HG03354 (cell line): ENCODE data around the gene TRPC6.
"Not testable (repeated sequence)": the region's sequence is repeated elsewhere in the genome, so short reads cannot be mapped to it uniquely, and the experiment has no call there.

ENCODE experiments used
- ATAC-seq: cut with Tn5 transposase; IDR thresholded peaks from one replicate; pipeline ENCODE4 v1.9.1; 2021; ENCODE audit warnings: mild to moderate bottlenecking; ENCODE audit not compliant: unreplicated experiment, poor library complexity, severe bottlenecking

The TRPC6 gene

GRCh38 chr11:101523634-101524260, 60.1 kb downstream of the TRPC6 start:
- no peak for ATAC-seq

- no peak for ATAC-seq
These were observed 60.6 kb downstream of the TRPC6 start for GRCh38 chr11:101523193-101523592.

- no peak for ATAC-seq
These were observed 62.0 kb downstream of the TRPC6 start for GRCh38 chr11:101521821-101522220.

- no peak for ATAC-seq
These were observed 67.3 kb downstream of the TRPC6 start for GRCh38 chr11:101516546-101516945.

- no peak for ATAC-seq
These were observed 72.7 kb downstream of the TRPC6 start for GRCh38 chr11:101511065-101511464.

DNA sequence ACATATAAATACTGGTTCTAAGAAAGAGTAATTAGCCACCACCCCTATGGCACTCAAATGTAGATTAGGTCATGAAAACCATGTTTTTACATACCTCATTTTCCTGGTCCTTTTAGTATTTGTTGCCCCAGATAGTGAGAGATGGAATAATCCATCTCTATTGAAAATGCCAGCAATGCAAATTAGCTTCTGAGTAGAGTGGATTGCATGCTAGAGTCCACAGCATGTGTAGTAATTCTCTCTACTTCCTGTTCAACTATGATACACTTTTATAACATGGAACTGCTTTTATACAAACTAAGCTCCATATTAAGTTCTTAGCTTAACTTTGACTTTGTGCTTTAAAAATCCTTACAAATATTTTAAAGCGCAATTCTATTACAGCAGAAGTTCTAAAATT, 73.2 kb downstream of the TRPC6 start:
- ATAC-seq: no peak

- ATAC-seq: no peak
These were observed 73.9 kb downstream of the TRPC6 start for GRCh38 chr11:101509922-101510321.

DNA sequence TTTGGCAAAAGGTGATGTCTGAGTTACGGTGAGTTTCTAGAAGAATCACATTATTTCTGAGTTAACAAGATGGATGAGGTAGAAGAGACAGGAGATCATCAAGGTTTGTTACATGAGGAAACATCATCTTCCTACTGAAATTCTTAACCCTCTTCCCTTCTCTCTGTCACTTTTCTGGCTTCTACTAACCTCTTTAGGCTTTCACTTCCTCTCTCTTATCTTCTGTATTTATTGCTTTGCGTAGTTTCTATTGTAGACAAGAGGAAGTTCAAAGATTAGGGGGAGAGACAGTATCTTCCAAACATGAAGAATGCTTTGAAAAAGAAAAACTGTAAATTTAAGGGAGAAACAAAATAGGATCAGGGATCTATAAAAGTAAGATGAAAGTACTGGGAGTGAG, 75.4 kb downstream of the TRPC6 start:
- no peak for ATAC-seq

DNA sequence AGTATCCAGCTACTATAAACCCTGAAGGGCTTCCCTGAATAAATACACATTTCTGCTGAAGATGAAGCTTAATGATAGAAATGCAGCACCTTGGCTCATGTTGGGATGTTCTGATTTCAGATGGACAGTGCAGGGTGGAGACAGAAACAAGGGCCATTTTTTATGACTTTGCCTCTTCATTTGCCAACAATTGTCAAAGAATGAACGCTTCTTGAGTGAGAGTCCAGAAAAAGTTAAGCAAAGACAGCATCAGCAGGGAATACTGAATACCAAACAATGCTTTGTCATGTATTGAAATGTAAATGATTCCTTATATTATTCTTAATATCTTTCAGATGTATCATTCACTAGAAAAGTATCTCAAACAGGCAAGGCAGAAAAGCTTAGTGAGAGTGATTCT, 84.9 kb downstream of the TRPC6 start:
- no peak for ATAC-seq

DNA sequence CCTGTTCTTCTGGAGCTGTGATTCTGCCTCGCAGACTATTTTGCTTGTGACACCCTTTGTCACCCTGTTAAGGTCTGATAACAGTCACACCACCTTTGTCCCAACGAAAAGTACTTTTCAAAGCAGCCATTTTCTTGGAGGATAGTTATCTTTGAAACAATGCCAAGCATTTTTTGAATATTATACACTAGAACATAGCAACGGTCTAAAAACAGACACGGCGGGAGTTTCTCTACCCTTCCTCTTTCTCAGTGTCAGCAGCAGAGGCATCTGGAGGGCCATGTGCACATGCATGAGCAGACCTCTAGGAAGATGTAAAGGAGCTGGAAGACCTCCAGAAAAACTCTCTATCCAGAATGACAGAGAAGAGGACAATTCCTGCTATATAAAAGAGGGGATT, 86.5 kb downstream of the TRPC6 start:
- ATAC-seq: no peak

DNA sequence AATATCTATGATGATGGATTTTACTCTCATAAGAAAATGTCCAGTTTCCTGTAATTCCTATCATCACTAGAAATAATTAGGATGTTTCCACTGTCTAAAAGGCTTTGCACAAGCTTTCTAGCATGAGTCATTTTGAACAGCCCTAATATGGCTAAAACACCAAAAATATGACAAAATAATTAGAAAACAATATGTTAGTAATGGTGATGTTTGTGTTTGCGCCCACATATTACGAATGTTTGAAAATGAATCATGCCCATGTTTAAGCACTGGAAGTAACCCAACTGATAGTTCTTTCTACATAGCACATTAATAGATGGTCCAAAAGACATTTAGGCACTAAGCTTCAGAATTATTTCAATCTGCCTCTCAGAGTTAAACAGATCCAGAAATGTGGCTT, 96.0 kb downstream of the TRPC6 start:
- no peak for ATAC-seq

- ATAC-seq: no peak
These were observed 101.2 kb downstream of the TRPC6 start for GRCh38 chr11:101482556-101483124.

GRCh38 chr11:101478587-101479369, 105.0 kb downstream of the TRPC6 start:
- no peak for ATAC-seq

GRCh38 chr11:101477926-101478325, 105.9 kb downstream of the TRPC6 start:
- ATAC-seq: no peak

GRCh38 chr11:101476191-101476590, 107.6 kb downstream of the TRPC6 start:
- no peak for ATAC-seq

GRCh38 chr11:101475699-101476098, 108.1 kb downstream of the TRPC6 start:
- ATAC-seq: no peak

DNA sequence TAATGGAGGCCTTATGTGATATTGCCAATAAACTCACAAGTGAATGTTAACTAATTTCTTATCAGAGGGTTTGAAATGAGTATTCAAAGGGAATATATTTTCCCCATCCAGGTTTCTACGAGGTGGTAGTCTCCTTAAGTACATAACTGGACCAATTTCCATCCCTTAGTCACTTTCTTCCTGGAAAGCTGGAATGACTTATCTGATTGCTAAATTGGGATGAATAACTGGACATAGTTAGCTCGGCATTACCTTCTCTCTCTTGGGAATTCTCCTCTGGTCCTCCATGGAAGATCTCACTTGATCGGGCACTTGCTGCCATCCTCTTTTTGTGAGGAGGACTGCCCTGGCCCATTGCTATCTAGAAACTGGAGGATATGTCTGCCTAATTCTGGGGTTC, 109.1 kb downstream of the TRPC6 start:
- no peak for ATAC-seq

DNA sequence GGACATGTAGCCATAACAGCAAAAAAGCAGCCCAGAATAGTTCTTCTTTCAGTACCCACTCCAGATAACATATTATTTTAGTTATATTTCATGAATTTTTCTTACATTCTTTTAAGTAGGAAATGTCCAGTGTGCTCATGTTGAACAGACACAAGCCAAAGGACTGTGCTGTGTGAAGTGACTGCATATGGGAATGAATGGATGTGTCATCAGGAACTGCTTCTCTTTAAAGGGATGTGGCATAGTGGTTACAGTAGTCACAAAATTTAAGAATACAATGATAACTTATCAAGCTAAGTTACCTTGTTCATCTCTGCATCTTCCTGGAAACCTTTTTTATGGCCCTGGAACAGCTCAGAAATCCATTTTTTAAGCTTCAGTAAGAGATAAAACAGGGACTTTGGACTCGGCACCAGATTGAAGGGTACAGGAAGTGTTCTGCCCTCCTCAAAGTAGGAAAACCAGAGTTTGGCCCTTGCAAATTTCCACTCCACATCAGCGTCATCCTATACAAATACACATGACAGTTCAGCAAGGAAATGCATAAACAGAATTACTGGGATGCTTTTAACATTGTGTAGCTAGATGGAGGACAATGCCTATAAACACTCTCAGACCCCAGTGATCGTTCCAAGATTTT, 112.8 kb downstream of the TRPC6 start:
- no peak for ATAC-seq

DNA sequence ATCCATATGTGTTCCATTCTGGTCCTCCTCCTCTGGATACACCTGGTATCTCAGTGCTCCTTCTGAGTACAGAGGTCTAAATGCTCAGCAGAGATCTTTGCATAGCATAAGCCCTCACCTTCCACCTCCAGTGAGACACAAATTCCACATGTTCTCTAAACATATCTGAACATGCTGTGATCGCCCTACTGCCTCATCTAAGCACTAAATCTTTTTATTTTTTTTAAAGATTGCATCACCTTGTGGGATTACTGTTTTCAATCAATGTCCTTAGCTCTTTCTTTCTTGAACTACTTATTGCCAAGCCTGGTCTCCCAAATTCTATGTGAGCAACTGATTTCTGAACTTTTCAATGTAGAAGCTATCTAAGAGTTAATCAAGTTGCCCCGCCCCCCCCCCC, 113.4 kb downstream of the TRPC6 start:
- ATAC-seq: no peak

DNA sequence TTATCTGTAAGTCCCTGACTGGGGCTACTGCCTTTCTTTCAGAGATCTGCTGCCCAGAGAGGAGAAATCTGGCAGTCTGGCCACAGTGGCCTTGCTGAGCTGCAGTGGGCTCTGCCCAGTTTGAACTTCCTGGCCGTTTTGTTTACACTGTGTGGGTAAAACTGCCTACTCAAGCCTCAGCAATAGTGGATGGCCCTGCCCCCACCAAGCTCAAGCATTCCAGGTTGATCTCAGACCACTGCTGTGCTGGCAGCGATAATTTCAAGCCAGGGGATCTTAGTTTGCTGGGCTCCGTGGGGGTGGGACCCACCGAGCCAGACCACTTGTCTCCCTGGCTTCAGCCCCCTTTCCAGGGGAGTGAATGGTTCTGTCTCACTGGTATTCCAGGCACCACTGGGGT, 117.5 kb downstream of the TRPC6 start:
- no peak for ATAC-seq

GRCh38 chr11:101464388-101464787, 119.4 kb downstream of the TRPC6 start:
- ATAC-seq: not testable (repeated sequence)
